ENCODE results near the gene AGXT.

The AGXT gene

GRCh38 chr2:240868286-240869108 is at the start of gene AGXT:
Gene AGXT (plus strand): TSS chr2:240868824. CDS start chr2:240868866, 42 bp downstream.
- DNase-seq, result no peak

- DNase-seq, result no peak
Observed at GRCh38 chr2:240819126-240819857, 49.3 kb upstream of the AGXT start.

- no peak for DNase-seq
Observed at GRCh38 chr2:240819858-240820606, 48.6 kb upstream of the AGXT start, which contains the start of gene KIF1A. Gene KIF1A (minus strand): TSS chr2:240820219. CDS start chr2:240797752, 22,467 bp downstream.

DNA sequence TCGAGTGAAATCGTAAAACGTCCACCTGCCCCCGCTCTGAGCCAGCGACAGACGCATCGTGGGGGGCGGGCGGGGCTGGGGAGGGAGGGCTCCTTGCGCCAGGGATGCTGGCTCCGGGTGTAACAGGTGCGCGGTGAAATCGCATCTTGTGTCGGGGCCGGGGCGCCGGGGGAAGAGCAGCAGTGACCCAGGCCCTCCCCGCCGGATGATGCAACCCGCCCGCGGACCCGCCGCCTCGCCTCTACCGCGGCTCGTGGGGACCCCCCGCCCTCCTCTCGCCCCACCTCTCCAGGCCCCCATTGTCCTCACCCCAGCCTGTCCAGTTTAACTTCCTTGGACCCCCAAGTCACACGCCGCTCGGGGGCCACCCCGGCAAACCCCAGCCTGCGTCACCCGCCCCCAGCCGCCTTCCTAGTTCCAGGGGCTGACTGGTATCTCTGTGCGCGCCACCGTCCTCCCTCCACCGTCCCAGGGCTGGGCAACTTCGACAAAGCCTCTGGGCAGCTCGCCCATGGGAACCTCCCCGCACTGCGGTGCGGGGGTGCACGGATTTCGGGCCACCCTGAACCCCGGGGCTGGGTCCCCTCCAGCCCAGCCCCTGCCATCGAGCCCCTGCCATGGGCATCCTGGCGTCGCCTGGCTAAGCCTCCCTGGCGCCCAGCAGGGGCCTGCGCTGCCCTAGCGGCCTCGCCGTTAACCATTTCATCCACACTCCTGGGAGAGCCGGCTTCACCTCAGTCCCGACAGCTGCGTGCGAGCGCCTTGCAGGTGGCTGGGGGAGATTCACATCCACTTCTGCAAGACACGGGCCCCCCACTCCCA is 47.8 kb upstream of the AGXT start:
- no peak for DNase-seq

DNA sequence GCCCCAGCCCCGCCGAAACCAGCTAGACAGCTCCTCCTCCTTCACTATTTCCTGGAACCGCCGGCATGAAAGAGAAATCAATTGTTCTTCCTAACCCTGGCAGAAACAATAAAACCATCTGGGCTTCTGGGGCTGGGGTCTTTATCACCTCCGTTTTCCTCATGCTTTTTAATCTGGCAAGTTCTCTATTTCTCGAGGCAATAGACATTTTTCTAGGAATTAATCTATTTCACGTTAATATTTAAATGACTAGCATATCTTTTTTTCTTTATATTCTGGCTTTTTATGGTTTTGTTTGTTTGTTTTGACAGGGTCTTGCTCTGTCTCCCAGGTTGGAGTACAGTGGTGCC is 47.2 kb upstream of the AGXT start:
- DNase-seq, result no peak

DNA sequence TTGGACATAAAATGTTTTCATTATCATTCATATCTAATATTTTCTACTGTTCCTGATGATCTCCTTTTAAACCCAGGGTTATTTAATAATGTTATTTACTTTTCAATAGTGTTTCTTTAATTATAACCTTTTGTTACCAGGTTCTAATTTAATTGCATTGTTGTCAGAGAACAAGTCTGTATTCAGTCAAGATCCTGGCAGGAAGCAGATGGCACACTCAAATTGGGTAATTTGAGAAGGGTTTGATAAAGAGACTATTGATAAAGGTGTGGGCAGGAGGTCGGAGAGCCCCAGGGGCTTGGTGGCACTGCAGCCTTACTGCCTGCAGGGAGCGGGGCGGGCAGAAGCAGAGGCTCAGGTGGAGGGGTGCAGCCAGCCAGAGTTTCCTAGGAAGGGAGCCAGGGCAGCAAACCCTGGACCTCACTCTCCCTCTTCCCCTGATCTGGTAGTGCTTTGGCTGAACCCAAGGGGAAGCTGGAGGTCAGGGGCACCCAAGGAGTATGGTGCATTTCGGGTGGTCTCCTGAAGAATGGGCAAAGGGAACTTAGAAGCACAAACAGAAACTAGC is 46.3 kb upstream of the AGXT start:
- DNase-seq, result no peak

DNA sequence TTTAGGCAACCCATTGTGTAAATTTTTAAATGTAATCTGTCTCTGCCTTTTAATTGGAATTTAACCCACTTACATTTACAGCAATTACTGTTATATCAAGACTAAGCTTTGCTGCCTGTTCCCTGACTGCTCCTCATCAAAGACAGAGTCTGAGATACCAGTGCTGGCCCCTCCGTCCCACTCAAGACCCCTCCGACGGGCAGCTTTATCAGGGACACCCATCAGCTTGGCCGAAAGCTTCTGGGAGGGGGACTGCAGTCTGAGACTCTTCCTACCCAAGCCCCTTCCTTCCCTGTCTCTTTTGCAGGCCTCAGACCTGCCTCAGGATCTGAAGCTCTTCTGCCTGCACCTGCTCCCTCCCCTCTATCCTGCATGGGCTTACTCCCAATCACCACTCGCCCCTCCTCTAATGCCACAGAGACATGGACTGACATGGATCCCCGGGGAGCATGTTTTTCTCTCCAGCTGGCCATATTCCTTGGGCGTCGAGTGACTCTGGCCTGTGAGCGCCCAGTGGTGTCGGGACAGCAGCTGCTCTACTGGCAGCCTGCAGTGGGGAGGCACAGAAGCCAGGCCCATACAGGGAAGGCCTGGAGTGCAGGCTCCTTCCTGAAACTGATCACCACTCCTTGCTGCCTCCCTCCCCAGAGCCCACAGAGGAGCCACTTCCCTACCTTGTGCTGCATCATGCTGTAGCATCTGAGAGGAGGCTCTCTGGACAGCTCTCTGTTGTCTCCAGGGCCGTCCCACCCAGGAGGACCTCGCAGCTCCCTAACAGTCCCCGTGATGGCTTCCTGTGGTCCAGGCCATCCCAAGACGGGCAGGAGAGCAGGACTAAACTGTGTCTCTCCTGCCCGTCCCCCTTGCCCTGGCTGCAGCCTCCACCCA is 44.9 kb upstream of the AGXT start:
- no peak for DNase-seq

DNA sequence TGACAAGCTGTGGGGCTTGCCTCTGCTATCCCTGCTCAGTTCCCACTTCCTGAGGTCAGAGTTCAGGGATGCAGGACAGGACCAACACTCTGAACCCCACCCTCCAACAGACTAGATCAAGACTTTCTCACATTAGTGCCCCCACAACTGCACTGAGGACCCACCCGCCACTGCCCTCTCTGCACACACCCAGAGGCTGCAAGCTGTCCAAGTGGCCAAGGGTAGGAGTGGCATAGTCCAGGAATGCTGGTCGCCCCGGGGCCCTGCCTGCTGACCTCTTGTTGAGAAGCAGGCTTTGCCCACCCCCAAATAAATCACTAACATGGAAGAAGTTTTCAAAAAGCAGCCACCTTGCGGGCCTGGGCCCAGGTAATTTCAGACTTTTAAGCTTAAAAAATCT is 43.1 kb upstream of the AGXT start:
- DNase-seq, result no peak

GRCh38 chr2:240831594-240832204 is 36.9 kb upstream of the AGXT start:
- DNase-seq, result no peak

- peak; percentile 98 for DNase-seq
Observed at GRCh38 chr2:240832205-240832727, 36.4 kb upstream of the AGXT start.

DNA sequence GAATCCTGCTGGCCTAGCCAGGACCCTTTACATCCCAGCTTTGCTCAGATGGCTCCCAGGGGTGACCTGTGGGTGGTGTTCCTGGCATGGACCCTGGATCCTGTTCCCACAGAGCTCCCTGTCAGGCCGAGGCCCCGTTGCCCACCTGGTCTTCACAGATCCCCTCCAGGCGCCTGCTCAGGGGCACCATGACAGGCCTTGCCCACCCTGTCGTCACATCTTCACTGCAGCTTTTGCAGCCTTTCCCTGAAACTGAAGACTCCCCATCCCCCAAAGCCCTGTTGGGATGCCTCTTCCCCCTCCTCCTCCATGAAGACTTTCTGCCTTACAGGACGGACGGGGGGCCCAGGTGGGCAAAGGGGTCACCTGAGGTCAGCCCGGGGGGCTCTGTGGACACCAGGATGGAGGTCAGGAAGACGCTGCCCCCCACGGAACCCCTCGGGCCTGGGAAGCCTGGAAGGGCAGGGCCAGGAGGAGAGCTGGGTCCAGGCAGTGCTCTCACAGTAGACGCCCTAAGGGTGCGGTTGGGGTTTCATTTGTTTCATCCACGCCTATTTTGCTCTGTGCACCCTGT is 35.6 kb upstream of the AGXT start:
- DNase-seq, result no peak

DNA sequence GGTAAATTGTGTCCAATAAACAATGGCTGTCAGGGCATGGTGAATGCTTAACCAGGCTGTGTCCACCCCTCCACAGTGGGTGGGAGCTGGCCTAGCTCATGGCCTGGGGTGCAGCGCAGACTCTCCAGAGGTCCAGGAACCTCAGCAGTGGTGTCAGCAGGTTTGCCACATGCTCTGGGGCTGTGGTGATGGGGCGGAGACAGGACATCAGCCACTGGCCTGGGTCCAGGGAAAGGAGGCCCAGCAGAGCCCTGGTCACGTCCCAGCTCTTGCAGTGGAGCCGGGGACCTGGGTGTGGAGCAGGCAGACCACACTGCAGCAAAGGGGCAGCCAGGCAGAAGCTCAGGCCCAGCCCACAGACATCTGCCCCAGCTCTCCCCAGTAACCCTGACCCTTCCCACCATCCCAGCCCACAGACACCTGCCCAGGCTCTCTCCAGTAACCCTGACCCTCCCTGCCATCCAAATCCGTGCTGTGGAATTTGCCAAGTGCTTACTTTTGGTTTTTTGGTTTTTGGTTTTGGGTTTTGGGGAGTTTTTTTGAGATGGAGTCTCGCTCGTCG is 34.8 kb upstream of the AGXT start:
- DNase-seq, result no peak

DNA sequence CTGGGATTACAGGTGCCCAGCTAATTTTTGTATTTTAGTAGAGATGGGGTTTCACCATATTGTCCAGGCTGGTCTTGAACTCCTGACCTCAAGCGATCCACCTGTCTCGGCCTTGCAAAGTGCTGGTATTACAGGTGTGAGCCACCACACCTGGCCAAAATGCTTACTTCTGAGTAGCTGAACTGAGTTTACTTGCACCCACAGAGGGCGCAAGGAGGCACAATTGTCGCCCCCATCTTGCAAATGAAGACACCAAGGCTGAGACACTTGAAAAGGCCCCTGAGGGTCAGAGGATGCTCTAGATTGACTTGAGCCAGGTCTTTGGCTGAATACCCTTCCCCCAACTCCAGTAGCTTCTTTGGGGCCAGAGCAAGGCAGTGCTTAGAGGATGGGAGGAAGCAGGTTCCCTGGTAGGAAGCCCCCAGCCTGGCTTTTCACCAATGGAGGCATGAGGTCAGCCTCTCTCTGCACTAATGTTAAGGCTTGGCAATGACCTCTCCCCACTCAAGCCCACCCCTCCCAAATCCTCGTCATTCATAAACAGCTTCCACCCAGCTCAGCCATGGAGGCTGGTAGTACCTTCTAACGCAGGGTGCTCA is 34.1 kb upstream of the AGXT start:
- DNase-seq, result no peak

- DNase-seq, result no peak
Observed at GRCh38 chr2:240835528-240835927, 33.1 kb upstream of the AGXT start.

GRCh38 chr2:240836781-240837467 is 31.7 kb upstream of the AGXT start:
- DNase-seq, result no peak

GRCh38 chr2:240837621-240838020 is 31.0 kb upstream of the AGXT start:
- no peak for DNase-seq

DNA sequence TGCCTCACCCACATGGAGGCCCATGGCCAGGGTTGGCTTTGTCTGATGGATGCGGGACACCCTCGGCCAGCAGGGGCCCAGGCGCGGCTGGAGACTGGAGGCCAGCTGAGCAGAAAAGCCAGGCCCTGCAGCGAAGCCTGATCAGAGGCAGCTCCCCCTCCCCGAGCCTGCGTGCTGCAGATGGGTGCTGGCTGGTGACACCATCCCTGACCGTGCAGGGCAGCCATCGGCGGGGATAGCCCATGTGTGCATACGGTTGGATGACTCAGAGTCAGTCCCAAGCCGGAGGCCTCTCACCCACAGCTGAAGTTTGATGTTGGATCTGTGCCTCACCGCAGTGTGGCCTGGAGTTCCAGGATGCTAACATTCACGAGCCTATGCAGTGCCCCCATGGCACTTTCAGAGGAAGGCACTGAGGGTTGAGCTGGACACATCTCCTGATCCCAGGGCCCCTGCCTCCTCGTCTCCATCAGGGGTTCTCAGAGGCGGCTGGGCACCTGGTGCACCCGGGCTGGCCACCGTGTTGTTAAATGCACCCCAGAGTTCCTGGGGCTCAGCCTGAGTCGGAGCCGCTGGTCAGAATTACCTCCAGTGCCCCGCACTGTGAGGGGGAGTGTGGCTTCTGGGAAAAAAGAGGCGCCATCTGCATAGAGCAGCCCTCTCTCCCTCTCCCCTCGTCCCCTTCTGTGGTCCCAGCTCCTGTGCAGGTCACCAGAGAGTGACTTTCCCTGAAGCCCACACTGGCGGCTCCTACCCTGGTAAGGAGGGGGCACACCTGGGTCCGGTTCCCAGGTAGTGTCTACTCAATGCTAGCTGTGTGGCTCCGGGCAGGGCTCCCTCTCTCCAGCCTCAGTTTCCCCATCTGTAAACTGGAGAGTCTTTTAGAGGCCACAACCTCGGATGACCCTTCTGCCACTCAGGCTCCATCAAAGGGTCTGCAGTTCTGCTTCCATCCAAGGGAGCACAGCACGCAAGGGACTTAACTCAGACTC is 29.2 kb upstream of the AGXT start:
- no peak for DNase-seq
